ENCODE results near the gene UCHL1. TPM values are rescaled to one million over a fixed set of nuclear protein-coding genes. Genes with fewer than 3 reads are reported as not detected.
"Not testable (repeated sequence)": the region's sequence is repeated elsewhere in the genome, so short reads cannot be mapped to it uniquely, and the experiment has no call there.

Gene UCHL1
- total RNA-seq, 4 donors from 2014 or later = 14.6 to 202 (median 35.6) TPM

DNA sequence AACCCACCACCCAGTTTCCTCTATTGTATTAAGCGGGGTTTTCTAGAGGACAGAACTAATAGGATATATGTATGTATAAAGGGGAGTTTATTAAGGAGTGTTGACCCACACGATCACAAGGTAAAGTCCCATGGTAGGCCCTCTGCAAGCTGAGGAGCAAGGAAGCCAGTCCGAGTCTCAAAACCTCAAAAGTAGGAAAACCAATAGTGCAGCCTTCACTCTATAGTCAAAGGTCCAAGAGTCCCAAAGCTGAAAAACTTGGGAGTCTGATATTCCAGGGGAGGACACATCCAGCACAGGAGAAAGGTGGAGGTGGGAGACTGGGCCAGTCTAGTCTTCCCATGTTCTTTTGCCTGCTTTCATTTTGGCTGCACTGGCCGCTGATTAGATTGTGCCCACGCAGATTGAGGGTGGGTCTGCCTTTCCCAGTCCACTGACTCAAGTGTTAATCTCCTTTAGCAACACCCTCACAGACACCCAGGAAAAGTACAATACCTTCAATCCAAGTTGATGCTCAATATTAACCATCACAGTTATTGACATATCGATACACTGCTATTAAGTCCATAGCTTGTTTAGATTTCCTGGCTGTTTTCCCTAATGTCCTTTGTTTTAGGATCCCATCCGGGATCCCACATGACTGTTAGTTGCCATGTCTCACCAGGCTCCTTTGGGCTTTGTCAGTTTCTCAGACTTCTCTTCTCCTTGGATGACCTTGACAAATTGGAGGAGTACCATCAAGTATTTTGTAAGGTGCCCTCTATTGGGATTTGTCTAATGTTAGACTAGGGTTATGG lies 12.2 kb downstream of the UCHL1 start:
- Histone ChIP-seq H3K4me3 (no peak overlapping the region), H3K36me3 (no peaks in the 10 kb centered on the region), H3K9me3 (no peaks in the 10 kb centered on the region), H3K27me3 (no peaks in the 10 kb centered on the region), H3K4me1 (no peaks in the 10 kb centered on the region), H3K27ac (no peak overlapping the region)
- intact Hi-C loops (cut with DNase I; ENCODE audit: low total_unique reads) (no loop called here), in situ Hi-C loops (cut with MboI; ENCODE audit: low pct_ligation_motif_present in 1 of 4, low pct_unique_long_range_greater_than_20kb in 1 of 4, low sequenced_read_pairs in 3 of 4) (no loop called here)
- no peak for TF ChIP-seq EP300 (IDR thresholded peaks at IDR 0.05; ENCODE audit: low read depth)
- WGBS, 2 donors (ENCODE audit: low coverage in 1 of 2) = 89 to 90% methylated on average over 7 of the region's 7 CpGs
- no peak for DNase-seq

DNA sequence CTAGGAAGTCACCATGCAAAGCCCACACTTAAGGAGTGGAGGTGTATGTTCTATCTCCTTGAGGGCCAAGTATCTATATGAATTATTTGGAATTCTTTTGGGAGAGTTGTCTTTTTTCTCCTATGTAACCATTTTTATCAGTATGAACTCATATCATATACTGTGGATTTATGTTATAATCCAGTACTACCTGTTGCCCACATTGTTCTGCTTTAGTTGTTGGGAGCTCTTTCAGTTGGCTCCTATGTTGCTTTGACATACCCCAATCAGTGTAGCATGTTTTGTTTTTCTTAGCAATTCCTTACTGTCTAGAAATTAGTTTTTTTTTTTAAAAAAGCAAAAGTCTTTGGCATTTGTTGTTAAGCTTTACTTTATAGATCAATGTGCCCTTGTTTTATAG lies 13.0 kb downstream of the UCHL1 start:
- intact Hi-C loops (cut with DNase I; ENCODE audit: low total_unique reads) = no loop called here
- Histone ChIP-seq H3K4me3 (no peak overlapping the region), H3K9me3 (no peaks in the 10 kb centered on the region), H3K4me1 (no peaks in the 10 kb centered on the region), H3K36me3 (no peaks in the 10 kb centered on the region), H3K27me3 (no peaks in the 10 kb centered on the region), H3K27ac (no peak overlapping the region)
- in situ Hi-C loops (cut with MboI; ENCODE audit: low pct_ligation_motif_present in 1 of 4, low pct_unique_long_range_greater_than_20kb in 1 of 4, low sequenced_read_pairs in 3 of 4) = no loop called here
- TF ChIP-seq, protein P1, sequence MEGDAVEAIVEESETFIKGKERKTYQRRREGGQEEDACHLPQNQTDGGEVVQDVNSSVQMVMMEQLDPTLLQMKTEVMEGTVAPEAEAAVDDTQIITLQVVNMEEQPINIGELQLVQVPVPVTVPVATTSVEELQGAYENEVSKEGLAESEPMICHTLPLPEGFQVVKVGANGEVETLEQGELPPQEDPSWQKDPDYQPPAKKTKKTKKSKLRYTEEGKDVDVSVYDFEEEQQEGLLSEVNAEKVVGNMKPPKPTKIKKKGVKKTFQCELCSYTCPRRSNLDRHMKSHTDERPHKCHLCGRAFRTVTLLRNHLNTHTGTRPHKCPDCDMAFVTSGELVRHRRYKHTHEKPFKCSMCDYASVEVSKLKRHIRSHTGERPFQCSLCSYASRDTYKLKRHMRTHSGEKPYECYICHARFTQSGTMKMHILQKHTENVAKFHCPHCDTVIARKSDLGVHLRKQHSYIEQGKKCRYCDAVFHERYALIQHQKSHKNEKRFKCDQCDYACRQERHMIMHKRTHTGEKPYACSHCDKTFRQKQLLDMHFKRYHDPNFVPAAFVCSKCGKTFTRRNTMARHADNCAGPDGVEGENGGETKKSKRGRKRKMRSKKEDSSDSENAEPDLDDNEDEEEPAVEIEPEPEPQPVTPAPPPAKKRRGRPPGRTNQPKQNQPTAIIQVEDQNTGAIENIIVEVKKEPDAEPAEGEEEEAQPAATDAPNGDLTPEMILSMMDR (IDR thresholded peaks at IDR 0.05) = no peak
- no peak for TF ChIP-seq EP300 (IDR thresholded peaks at IDR 0.05; ENCODE audit: low read depth)
- DNase-seq = no peak

DNA sequence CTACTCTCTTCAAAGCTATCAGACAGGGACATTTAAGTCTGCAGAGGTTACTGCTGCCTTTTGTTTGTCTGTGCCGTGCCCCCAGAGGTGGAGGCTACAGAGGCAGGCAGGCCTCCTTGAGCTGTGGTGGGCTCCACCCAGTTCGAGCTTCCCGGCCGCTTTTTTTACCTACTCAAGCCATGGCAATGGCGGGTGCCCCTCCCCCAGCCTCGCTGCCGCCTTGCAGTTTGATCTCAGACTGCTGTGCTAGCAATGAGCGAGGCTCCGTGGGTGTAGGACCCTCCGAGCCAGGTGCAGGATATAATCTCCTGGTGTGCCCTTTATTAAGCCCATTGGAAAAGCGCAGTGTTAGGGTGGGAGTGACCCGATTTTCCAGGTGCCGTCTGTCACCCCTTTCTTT lies 19.2 kb downstream of the UCHL1 start:
- WGBS, 2 donors (ENCODE audit: low coverage in 1 of 2) = 89 to 93% methylated on average over 5 to 13 of the region's 13 CpGs
- DNase-seq; intact Hi-C loops (cut with DNase I; ENCODE audit: low total_unique reads); H3K36me3 ChIP-seq; H3K27ac ChIP-seq; H3K4me1 ChIP-seq; H3K9me3 ChIP-seq; H3K4me3 ChIP-seq; H3K27me3 ChIP-seq: not testable (repeated sequence)
- in situ Hi-C loops (cut with MboI; ENCODE audit: low pct_ligation_motif_present in 1 of 4, low pct_unique_long_range_greater_than_20kb in 1 of 4, low sequenced_read_pairs in 3 of 4) = loop anchor here in 3 of 4 donors (25.0 kb wide), 1 partner anchor 611 kb away; no protein-coding TSS in a partner anchor

DNA sequence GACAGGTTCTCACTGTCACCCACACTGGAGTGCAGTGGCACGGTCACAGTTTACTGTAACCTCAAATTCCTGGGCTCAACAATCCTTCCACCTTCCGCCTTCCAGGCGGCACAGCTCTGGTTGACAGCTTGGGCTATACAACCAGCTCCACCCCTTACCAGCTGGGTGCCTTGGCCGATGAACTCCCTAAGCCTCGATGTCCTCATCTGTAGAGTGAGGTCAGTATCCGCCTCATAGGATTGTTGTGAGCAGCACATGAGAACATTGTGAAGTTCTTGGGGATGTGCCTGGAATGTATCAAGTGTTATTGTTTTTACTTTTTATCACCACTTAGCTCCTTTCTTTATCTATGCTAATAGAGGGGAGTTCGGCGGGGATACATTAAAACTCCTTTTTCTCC lies 23.3 kb downstream of the UCHL1 start:
- H3K27me3 ChIP-seq = peaks cover 7% of the 10 kb centered on the region
- H3K4me1 ChIP-seq = no peaks in the 10 kb centered on the region
- TF ChIP-seq, protein P1 (IDR thresholded peaks at IDR 0.05) = no peak
- no peak for TF ChIP-seq EP300 (IDR thresholded peaks at IDR 0.05; ENCODE audit: low read depth)
- no peak for TF ChIP-seq POLR2A (IDR thresholded peaks at IDR 0.05)
- no peak for TF ChIP-seq POLR2AphosphoS5 (IDR thresholded peaks at IDR 0.05)
- H3K36me3 ChIP-seq = no peaks in the 10 kb centered on the region
- 35 to 63% methylated on average over 6 to 8 of the region's 8 CpGs for WGBS, 2 donors (ENCODE audit: low coverage in 1 of 2)
- no peak overlapping the region for H3K4me3 ChIP-seq
- H3K27ac ChIP-seq = no peak overlapping the region
- no peak for DNase-seq
- intact Hi-C loops (cut with DNase I; ENCODE audit: low total_unique reads) (loop anchor here (5.0 kb wide), 2 partner anchors 367 to 382 kb away; no protein-coding TSS in a partner anchor), in situ Hi-C loops (cut with MboI; ENCODE audit: low pct_ligation_motif_present in 1 of 4, low pct_unique_long_range_greater_than_20kb in 1 of 4, low sequenced_read_pairs in 3 of 4) (loop anchor here (5.0 to 25.0 kb wide), 5 partner anchors 365 to 607 kb away; no protein-coding TSS in a partner anchor)
- H3K9me3 ChIP-seq = no peaks in the 10 kb centered on the region

DNA sequence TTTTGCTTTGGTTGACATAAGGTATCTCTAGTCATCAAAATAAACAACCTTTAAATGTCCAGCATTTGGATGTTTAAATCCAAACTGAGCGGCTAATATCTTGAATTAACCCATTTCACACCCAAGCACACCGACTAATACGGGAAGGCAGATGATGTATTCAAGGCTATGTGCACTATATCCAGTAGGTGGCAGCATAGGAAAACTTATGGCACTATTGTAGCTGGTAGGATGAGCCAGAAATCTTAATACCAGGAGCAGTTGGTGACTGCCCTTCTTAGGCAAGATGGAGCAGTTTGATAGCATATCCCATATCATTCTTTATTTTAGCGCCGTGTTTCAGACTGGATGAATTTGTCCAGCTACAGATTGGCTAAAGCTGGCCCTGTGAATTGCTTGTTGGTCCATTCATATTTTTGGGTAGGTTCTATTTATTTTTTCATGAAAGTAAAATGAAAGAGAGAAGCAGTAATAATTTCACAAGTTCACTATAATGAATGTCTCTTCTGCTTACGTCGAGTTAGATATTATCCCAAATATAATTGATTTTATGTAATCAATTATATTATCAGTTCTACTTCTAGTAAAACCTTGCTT lies 24.4 kb downstream of the UCHL1 start:
- peak; percentile 9 for DNase-seq
- Histone ChIP-seq H3K9me3 (no peaks in the 10 kb centered on the region), H3K4me1 (no peaks in the 10 kb centered on the region), H3K4me3 (no peak overlapping the region), H3K27ac (no peak overlapping the region), H3K27me3 (peaks cover 7% of the 10 kb centered on the region), H3K36me3 (no peaks in the 10 kb centered on the region)
- in situ Hi-C loops (cut with MboI; ENCODE audit: low pct_ligation_motif_present in 1 of 4, low pct_unique_long_range_greater_than_20kb in 1 of 4, low sequenced_read_pairs in 3 of 4) (loop anchor here (5.0 to 25.0 kb wide), 5 partner anchors 364 to 606 kb away; no protein-coding TSS in a partner anchor), intact Hi-C loops (cut with DNase I; ENCODE audit: low total_unique reads) (loop anchor here (5.0 kb wide), 2 partner anchors 366 to 381 kb away; no protein-coding TSS in a partner anchor)
- no peak for TF ChIP-seq POLR2AphosphoS5 (IDR thresholded peaks at IDR 0.05)
- TF ChIP-seq, protein P1 (IDR thresholded peaks at IDR 0.05) = peak; percentile 77 to 90 (median 83)
- 18 to 34% methylated on average over 4 to 7 of the region's 7 CpGs for WGBS, 2 donors (ENCODE audit: low coverage in 1 of 2)
